HepG2 (cell line): ENCODE measurements around the gene THOC6. TPM values are rescaled to one million over a fixed set of nuclear protein-coding genes. Genes with fewer than 3 reads are reported as not detected.

Source experiments
- CCAR2 ChIP-seq: fragments of 200-400 bp; formaldehyde crosslinking; optimal IDR thresholded peaks from 2 replicates; pipeline ENCODE3; 2018; ENCODE audit warnings: low read depth, mild to moderate bottlenecking, low read length, moderate library complexity
- DZIP1 ChIP-seq: sonication (generic); formaldehyde crosslinking; IDR thresholded peaks from 2 replicates; pipeline ENCODE4 v1.5.0; 2020; ENCODE audit warnings: mild to moderate bottlenecking, missing genetic modification reagents
- HNRNPLL ChIP-seq: fragments of 200-400 bp; formaldehyde crosslinking; IDR thresholded peaks from 2 replicates; pipeline ENCODE4 v1.6.1; 2017; ENCODE audit warnings: mild to moderate bottlenecking, low read depth, low read length; ENCODE audit not compliant: poor library complexity, severe bottlenecking
- MLLT10 ChIP-seq: sonication (generic); formaldehyde crosslinking; IDR thresholded peaks from 2 replicates; pipeline ENCODE4 v1.4.0; 2020; ENCODE audit warnings: missing genetic modification reagents
- SP4 ChIP-seq: sonication (generic); formaldehyde crosslinking; IDR thresholded peaks from 2 replicates; pipeline ENCODE4 v1.8.1; 2023; ENCODE audit warnings: mild to moderate bottlenecking, missing genetic modification reagents
- TFDP1 ChIP-seq: IDR thresholded peaks from 2 replicates; pipeline ENCODE4 v1.6.1; 2016; ENCODE audit warnings: missing compliant biosample characterization, missing genetic modification reagents, borderline replicate concordance
- UBTF ChIP-seq: sonication (generic); formaldehyde crosslinking; IDR thresholded peaks from 2 replicates; pipeline ENCODE4 v1.4.0; 2020; ENCODE audit warnings: mild to moderate bottlenecking, missing genetic modification reagents
- YEATS4 ChIP-seq: sonication (generic); formaldehyde crosslinking; IDR thresholded peaks from 2 replicates; pipeline ENCODE4 v1.4.0; 2020; ENCODE audit warnings: missing genetic modification reagents, borderline replicate concordance
- ZNF18 ChIP-seq: sonication (generic); formaldehyde crosslinking; IDR thresholded peaks from 2 replicates; pipeline ENCODE4 v1.8.0; 2022; ENCODE audit warnings: mild to moderate bottlenecking, missing genetic modification reagents; ENCODE audit not compliant: insufficient replicate concordance
- ZNF562 ChIP-seq: sonication (generic); formaldehyde crosslinking; IDR thresholded peaks from 2 replicates; pipeline ENCODE4 v1.8.0; 2022; ENCODE audit warnings: missing genetic modification reagents, borderline replicate concordance
- ZNF674 ChIP-seq: sonication (generic); formaldehyde crosslinking; IDR thresholded peaks from 2 replicates; pipeline ENCODE4 v1.5.0; 2020; ENCODE audit warnings: low read depth, mild to moderate bottlenecking, missing genetic modification reagents
- ZNF749 ChIP-seq: sonication (generic); formaldehyde crosslinking; IDR thresholded peaks from 2 replicates; pipeline ENCODE4 v1.8.0; 2022; ENCODE audit warnings: mild to moderate bottlenecking, missing genetic modification reagents, moderate library complexity, borderline replicate concordance
- ZNF768 ChIP-seq: sonication (generic); formaldehyde crosslinking; IDR thresholded peaks from 2 replicates; pipeline ENCODE4 v1.4.0; 2020; ENCODE audit warnings: missing genetic modification reagents
- polyA plus RNA-seq, 8 experiments: library from polyadenylated mRNA; depleted of rRNA in 3 of 8; stranded (reverse) in 7 of 8; unstranded in 1 of 8; fragments of >200 nt; fragmentation: Illumina TruSeq in 4 of 8; extraction: Trizol in 4 of 8; gene quantifications; 2 replicates each; pipeline versions ENCODE4 v1.2.1 to v1.2.3, GENCODE V29; 2011 to 2016; ENCODE audit warnings: low read depth in 4 of 8, missing spikeins in 1 of 8, mixed read lengths in 1 of 8; ENCODE audit not compliant: insufficient read depth in 1 of 8
- total RNA-seq, 5 experiments: library from RNA; depleted of rRNA; stranded (reverse); fragments of >200 nt; fragmentation: Illumina TruSeq; extraction: Trizol; gene quantifications; 2 replicates each; pipeline ENCODE4 v1.2.3, GENCODE V29; 2016; ENCODE audit warnings: low read depth in 1 of 5
- TF ChIP-seq, protein P1 (sequence below): sonication (generic); formaldehyde crosslinking; IDR thresholded peaks from 2 replicates; pipeline ENCODE4 v1.5.0; 2020; ENCODE audit warnings: mild to moderate bottlenecking, missing genetic modification reagents
- TF ChIP-seq, protein P2 (sequence below): sonication (generic); formaldehyde crosslinking; IDR thresholded peaks from 2 replicates; pipeline ENCODE4 v1.4.0; 2020; ENCODE audit warnings: missing genetic modification reagents
- TF ChIP-seq, protein P3 (sequence below): IDR thresholded peaks from 2 replicates; pipeline ENCODE4 v1.6.1; 2016; ENCODE audit warnings: mild to moderate bottlenecking, missing biosample characterization, missing genetic modification reagents

The THOC6 gene
- total and polyA plus RNA-seq, 2 of the 13 experiments (the other 11 are each of a cell fraction or from before 2014, with no cell fraction given): 32.1 to 37.0 TPM

- TF ChIP-seq MLLT10 (CRISPR knock-in tag) (no peak), HNRNPLL (peak; percentile 77), ZNF749 (CRISPR knock-in tag) (no peak; the same call in 1 of the 2 replicates), SP4 (CRISPR knock-in tag) (peak; percentile 55; the same call in 1 of the 2 replicates), YEATS4 (CRISPR knock-in tag) (peak; percentile 36), TFDP1 (CRISPR knock-in tag) (peak; percentile 9; the same call in 1 of the 2 replicates), DZIP1 (CRISPR knock-in tag) (no peak), ZNF562 (CRISPR knock-in tag) (no peak), ZNF18 (no peak), UBTF (peak; percentile 75; the same call in 1 of the 2 replicates), ZNF768 (CRISPR knock-in tag) (no peak), CCAR2 (no peak), ZNF674 (CRISPR knock-in tag) (no peak)
- TF ChIP-seq, protein P1, sequence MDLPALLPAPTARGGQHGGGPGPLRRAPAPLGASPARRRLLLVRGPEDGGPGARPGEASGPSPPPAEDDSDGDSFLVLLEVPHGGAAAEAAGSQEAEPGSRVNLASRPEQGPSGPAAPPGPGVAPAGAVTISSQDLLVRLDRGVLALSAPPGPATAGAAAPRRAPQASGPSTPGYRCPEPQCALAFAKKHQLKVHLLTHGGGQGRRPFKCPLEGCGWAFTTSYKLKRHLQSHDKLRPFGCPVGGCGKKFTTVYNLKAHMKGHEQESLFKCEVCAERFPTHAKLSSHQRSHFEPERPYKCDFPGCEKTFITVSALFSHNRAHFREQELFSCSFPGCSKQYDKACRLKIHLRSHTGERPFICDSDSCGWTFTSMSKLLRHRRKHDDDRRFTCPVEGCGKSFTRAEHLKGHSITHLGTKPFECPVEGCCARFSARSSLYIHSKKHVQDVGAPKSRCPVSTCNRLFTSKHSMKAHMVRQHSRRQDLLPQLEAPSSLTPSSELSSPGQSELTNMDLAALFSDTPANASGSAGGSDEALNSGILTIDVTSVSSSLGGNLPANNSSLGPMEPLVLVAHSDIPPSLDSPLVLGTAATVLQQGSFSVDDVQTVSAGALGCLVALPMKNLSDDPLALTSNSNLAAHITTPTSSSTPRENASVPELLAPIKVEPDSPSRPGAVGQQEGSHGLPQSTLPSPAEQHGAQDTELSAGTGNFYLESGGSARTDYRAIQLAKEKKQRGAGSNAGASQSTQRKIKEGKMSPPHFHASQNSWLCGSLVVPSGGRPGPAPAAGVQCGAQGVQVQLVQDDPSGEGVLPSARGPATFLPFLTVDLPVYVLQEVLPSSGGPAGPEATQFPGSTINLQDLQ (CRISPR knock-in tag): 0 out of 2 replicates have a peak, but pooled peaks have one; percentile 74
- TF ChIP-seq, protein P2, sequence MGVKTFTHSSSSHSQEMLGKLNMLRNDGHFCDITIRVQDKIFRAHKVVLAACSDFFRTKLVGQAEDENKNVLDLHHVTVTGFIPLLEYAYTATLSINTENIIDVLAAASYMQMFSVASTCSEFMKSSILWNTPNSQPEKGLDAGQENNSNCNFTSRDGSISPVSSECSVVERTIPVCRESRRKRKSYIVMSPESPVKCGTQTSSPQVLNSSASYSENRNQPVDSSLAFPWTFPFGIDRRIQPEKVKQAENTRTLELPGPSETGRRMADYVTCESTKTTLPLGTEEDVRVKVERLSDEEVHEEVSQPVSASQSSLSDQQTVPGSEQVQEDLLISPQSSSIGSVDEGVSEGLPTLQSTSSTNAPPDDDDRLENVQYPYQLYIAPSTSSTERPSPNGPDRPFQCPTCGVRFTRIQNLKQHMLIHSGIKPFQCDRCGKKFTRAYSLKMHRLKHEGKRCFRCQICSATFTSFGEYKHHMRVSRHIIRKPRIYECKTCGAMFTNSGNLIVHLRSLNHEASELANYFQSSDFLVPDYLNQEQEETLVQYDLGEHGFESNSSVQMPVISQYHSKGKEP (CRISPR knock-in tag): peak; percentile 65; the same call in 1 of the 2 replicates
- TF ChIP-seq, protein P3, sequence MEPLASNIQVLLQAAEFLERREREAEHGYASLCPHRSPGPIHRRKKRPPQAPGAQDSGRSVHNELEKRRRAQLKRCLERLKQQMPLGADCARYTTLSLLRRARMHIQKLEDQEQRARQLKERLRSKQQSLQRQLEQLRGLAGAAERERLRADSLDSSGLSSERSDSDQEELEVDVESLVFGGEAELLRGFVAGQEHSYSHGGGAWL (CRISPR knock-in tag): peak; percentile 52; the same call in 1 of the 2 replicates
Measured at GRCh38 chr16:3020247-3020603, 3.6 kb upstream of the THOC6 start, which contains the start of gene TNFRSF12A (continued).
